Type B pancreatic cell (in vitro differentiated cells): Measurements from ENCODE around the gene BABAM2. TPM values are rescaled to one million over a fixed set of nuclear protein-coding genes. Genes with fewer than 3 reads are reported as not detected.
"Not testable (repeated sequence)": the region's sequence is repeated elsewhere in the genome, so short reads cannot be mapped to it uniquely, and the experiment has no call there.

Experiments
- DNase-seq: peaks from one replicate; pipeline ENCODE4 v3.0.0; 2021; ENCODE audit warnings: mixed read lengths; ENCODE audit not compliant: unreplicated experiment; ENCODE audit errors: extremely low spot score
- H3K27ac Mint-ChIP-seq: 2 replicates; pipeline ENCODE4 v1.8.0; 2021; ENCODE audit warnings: mild to moderate bottlenecking, mixed read lengths
- H3K27me3 Mint-ChIP-seq: 2 replicates; pipeline ENCODE4 v1.8.0; 2021; ENCODE audit warnings: mixed read lengths
- H3K36me3 Mint-ChIP-seq: 2 replicates; pipeline ENCODE4 v1.8.0; 2021; ENCODE audit warnings: mixed read lengths
- H3K4me1 Mint-ChIP-seq: one replicate; pipeline ENCODE4 v1.8.0; 2021; ENCODE audit warnings: mixed read lengths; ENCODE audit not compliant: unreplicated experiment
- H3K4me3 Mint-ChIP-seq: 2 replicates; pipeline ENCODE4 v1.8.0; 2021; ENCODE audit warnings: mild to moderate bottlenecking, mixed read lengths
- H3K9me3 Mint-ChIP-seq: 2 replicates; pipeline ENCODE4 v1.8.0; 2021; ENCODE audit warnings: mixed read lengths
- CTCF ChIP-seq: fragments of 200-600 bp; sonication (generic); conservative IDR thresholded peaks from 2 replicates; pipeline ENCODE4 v1.5.0; 2021; ENCODE audit warnings: antibody characterized with exemption, mild to moderate bottlenecking
- total RNA-seq: library from RNA; stranded (reverse); gene quantifications from 2 replicates; pipeline ENCODE4 v1.2.1, GENCODE V29; 2021; ENCODE audit warnings: low replicate concordance

Gene BABAM2
- total RNA-seq, 1 donor from 2014 or later, result 30.4 TPM

DNA sequence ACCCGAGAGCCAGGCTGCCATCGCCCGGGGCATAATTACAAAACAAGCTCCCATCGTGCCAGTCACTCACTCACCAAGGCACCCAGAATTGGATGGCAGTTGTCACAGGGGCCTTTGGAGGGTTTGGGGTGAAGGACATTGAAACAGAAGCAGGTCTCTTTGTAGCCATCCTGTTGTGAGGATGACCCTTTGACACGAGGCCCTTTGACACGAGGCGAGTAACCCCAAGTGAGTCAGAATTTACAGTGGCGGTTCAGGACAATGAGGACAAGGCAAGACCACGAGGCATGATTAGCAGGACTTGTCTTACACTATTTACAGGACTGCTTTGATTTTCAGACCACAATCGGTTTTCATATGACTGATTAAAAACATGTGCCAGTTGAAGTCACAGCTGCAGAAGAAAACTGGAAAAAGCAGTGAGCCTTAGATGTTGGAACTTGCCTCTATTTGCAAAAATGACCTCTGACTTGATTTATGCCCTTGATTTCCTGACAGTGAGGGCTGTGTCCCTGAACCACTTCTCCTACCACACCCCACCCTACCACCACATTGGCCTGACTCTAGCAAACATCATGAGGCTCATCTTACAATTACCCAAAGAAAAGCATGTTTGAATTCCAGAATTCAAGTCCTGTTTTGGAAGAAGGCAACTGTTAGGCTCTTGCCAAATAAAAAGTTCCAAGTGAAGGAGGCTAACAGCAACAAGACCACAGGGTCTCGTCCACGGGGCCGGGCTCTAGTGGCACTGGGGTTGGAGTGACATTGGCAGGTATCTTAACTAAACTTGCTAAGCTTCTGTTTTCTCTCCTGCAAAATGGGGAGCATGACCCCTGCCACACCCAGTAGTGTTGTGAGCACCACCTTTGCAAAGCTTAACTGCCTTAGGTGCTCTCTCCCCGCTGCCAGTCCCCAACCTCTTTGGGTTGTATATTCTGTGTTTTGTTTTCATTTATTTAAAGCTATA, 437.7 kb downstream of the BABAM2 start:
- TF ChIP-seq CTCF, result no peak
- Mint-ChIP-seq H3K4me3 (peak overlapping the region; percentile 39), H3K4me1 (peaks cover 35% of the 10 kb centered on the region), H3K9me3 (peaks cover 6% of the 10 kb centered on the region), H3K27me3 (no peaks in the 10 kb centered on the region), H3K27ac (peak overlapping the region; percentile 2), H3K36me3 (peaks cover 3% of the 10 kb centered on the region)
- DNase-seq, result no peak

DNA sequence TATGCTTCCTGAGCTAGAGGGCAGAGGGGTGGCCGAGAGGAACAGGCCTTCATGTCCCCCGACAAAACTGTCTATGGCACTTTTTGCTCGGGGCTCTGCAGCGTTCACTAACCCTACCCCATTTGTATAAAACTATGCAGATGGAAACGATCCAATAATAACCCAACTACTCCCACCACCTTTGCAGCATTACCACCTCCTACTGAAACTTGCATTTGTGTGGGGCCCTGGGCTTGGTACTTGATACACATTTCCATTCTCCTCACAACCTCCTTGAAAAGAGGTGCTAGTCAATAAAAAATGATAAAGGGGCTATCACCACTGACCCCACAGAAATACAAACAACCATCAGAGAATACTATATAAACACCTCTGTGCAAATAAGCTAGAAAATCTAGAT, 438.7 kb downstream of the BABAM2 start:
- Mint-ChIP-seq H3K4me3 (no peak overlapping the region), H3K36me3 (peaks cover 3% of the 10 kb centered on the region)
- DNase-seq, result no peak

DNA sequence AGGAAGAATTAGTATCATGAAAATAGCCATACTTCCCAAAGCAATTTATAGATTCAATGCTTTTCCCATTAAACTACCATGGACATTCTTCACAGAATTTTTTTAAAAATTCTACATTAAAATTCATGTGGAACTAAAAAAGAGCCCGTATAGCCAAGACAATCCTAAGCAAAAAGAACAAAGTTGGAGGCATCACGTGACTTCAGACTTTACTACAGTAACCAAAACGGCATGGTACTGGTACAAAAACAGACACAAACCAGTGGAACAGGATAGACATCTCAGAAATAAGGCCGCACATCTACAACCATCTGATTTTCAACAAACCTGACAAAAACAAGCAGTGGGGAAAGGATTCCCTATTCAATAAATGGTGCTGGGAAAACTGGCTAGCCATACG, 440.2 kb downstream of the BABAM2 start:
- DNase-seq, H3K27ac Mint-ChIP-seq, H3K27me3 Mint-ChIP-seq, H3K36me3 Mint-ChIP-seq, H3K9me3 Mint-ChIP-seq, H3K4me3 Mint-ChIP-seq: not testable (repeated sequence)
- H3K4me1 Mint-ChIP-seq, result peaks cover 32% of the 10 kb centered on the region

More for the DNA sequence above, 438.7 kb downstream of the BABAM2 start:
- no peak for TF ChIP-seq CTCF
- H3K27ac Mint-ChIP-seq, result no peak overlapping the region
- H3K27me3 Mint-ChIP-seq, result no peaks in the 10 kb centered on the region
- H3K4me1 Mint-ChIP-seq, result peaks cover 36% of the 10 kb centered on the region
- peaks cover 6% of the 10 kb centered on the region for H3K9me3 Mint-ChIP-seq

GRCh38 chr2:28331797-28332196, 441.3 kb downstream of the BABAM2 start:
- not testable (repeated sequence) for H3K27ac Mint-ChIP-seq, H3K9me3 Mint-ChIP-seq, DNase-seq, H3K27me3 Mint-ChIP-seq, H3K4me3 Mint-ChIP-seq, H3K36me3 Mint-ChIP-seq
- H3K4me1 Mint-ChIP-seq, result peaks cover 32% of the 10 kb centered on the region

GRCh38 chr2:28332696-28333095, 442.2 kb downstream of the BABAM2 start:
- Mint-ChIP-seq H3K27me3 (no peaks in the 10 kb centered on the region), H3K27ac (no peak overlapping the region), H3K4me3 (no peak overlapping the region), H3K4me1 (peaks cover 23% of the 10 kb centered on the region), H3K36me3 (peaks cover 7% of the 10 kb centered on the region), H3K9me3 (peaks cover 6% of the 10 kb centered on the region)
- no peak for DNase-seq
- TF ChIP-seq CTCF, result no peak

- DNase-seq, result no peak
- Mint-ChIP-seq H3K4me1 (peaks cover 25% of the 10 kb centered on the region), H3K36me3 (peaks cover 7% of the 10 kb centered on the region), H3K4me3 (no peak overlapping the region), H3K9me3 (peaks cover 6% of the 10 kb centered on the region), H3K27ac (no peak overlapping the region), H3K27me3 (no peaks in the 10 kb centered on the region)
- no peak for TF ChIP-seq CTCF
Measured at GRCh38 chr2:28333606-28334526, 443.3 kb downstream of the BABAM2 start.
